GM23338 (cell line): Measurements from ENCODE around the gene PGBD5. TPM values are rescaled to one million over a fixed set of nuclear protein-coding genes. Genes with fewer than 3 reads are reported as not detected.

ENCODE experiments used
- ATAC-seq: fragments of 200-7000 bp; cut with Tn5 transposase; 3 replicates; pipeline ENCODE4 v1.9.1; 2020
- DNase-seq: peaks from one replicate; pipeline ENCODE4 v3.0.0-alpha.2; 2015; ENCODE audit warnings: low spot score
- H2AFZ ChIP-seq: fragments of 200-600 bp; sonication (generic); 2 replicates; pipeline ENCODE4 v1.8.0; 2016; ENCODE audit warnings: antibody characterized with exemption, mild to moderate bottlenecking, moderate library complexity
- H3F3A ChIP-seq: fragments of 200-600 bp; sonication (generic); replicated peaks from 2 replicates; pipeline ENCODE4 v1.8.0; 2017; ENCODE audit warnings: antibody characterized with exemption, mixed run types, low read depth
- H3K27ac ChIP-seq: fragments of 200-600 bp; sonication (generic); 2 replicates; pipeline ENCODE4 v1.6.1; 2016; ENCODE audit warnings: low read depth
- H3K27me3 ChIP-seq: fragments of 200-600 bp; sonication (generic); 2 replicates; pipeline ENCODE4 v1.8.0; 2016; ENCODE audit warnings: mild to moderate bottlenecking, mixed run types, moderate library complexity; ENCODE audit not compliant: insufficient read depth
- H3K36me3 ChIP-seq: fragments of 200-600 bp; sonication (generic); 2 replicates; pipeline ENCODE4 v1.8.0; 2016; ENCODE audit warnings: mild to moderate bottlenecking; ENCODE audit not compliant: insufficient read depth
- H3K4me1 ChIP-seq: fragments of 200-600 bp; sonication (generic); 2 replicates; pipeline ENCODE4 v1.8.0; 2016; ENCODE audit warnings: mild to moderate bottlenecking, moderate library complexity; ENCODE audit not compliant: insufficient read depth
- H3K4me2 ChIP-seq: fragments of 200-600 bp; sonication (generic); 2 replicates; pipeline ENCODE4 v1.7.1; 2017; ENCODE audit warnings: mixed run types
- H3K4me3 ChIP-seq: fragments of 200-600 bp; sonication (generic); 2 replicates; pipeline ENCODE4 v1.6.1; 2016; ENCODE audit warnings: mixed run types
- H3K79me2 ChIP-seq: fragments of 200-600 bp; sonication (generic); replicated peaks from 2 replicates; pipeline ENCODE4 v1.8.0; 2017; ENCODE audit warnings: mild to moderate bottlenecking; ENCODE audit not compliant: insufficient read depth
- H3K9me2 ChIP-seq: fragments of 200-600 bp; sonication (generic); 2 replicates; pipeline ENCODE4 v1.8.0; 2017; ENCODE audit not compliant: insufficient read depth
- H4K20me1 ChIP-seq: fragments of 200-600 bp; sonication (generic); replicated peaks from 2 replicates; pipeline ENCODE4 v1.8.0; 2017; ENCODE audit warnings: mild to moderate bottlenecking; ENCODE audit not compliant: insufficient read depth
- H3K27ac Mint-ChIP-seq: 2 replicates; pipeline ENCODE4 v1.8.0; 2020; ENCODE audit warnings: inconsistent platforms, mild to moderate bottlenecking, moderate library complexity, mixed read lengths
- H3K27me3 Mint-ChIP-seq: 3 replicates; pipeline ENCODE4 v1.8.0; 2022; ENCODE audit warnings: low read depth, mild to moderate bottlenecking, moderate library complexity, mixed read lengths, inconsistent platforms; ENCODE audit not compliant: insufficient read depth, poor library complexity
- H3K36me3 Mint-ChIP-seq: 3 replicates; pipeline ENCODE4 v1.8.0; 2021; ENCODE audit warnings: low read depth, mild to moderate bottlenecking, inconsistent platforms, moderate library complexity, mixed read lengths
- H3K4me1 Mint-ChIP-seq: 3 replicates; pipeline ENCODE4 v1.8.0; 2020; ENCODE audit warnings: mild to moderate bottlenecking, inconsistent platforms, mixed read lengths
- H3K4me3 Mint-ChIP-seq: 3 replicates; pipeline ENCODE4 v1.8.0; 2021; ENCODE audit warnings: moderate library complexity, mild to moderate bottlenecking, inconsistent platforms, mixed read lengths
- H3K9me3 Mint-ChIP-seq: 3 replicates; pipeline ENCODE4 v1.8.0; 2020; ENCODE audit warnings: moderate library complexity, mild to moderate bottlenecking, inconsistent platforms, mixed read lengths
- CREB1 ChIP-seq: fragments of 250-450 bp; sonication (Bioruptor Pico); IDR thresholded peaks from 2 replicates; pipeline ENCODE4 v1.5.0; 2020; ENCODE audit warnings: low read depth, mild to moderate bottlenecking, moderate library complexity
- JUNB ChIP-seq: IDR thresholded peaks from one replicate; pipeline ENCODE4 v1.6.1; 2016; ENCODE audit warnings: antibody characterized with exemption; ENCODE audit not compliant: unreplicated experiment
- NANOG ChIP-seq: IDR thresholded peaks from 2 replicates; pipeline ENCODE4 v1.6.1; 2016; ENCODE audit warnings: antibody characterized with exemption, borderline replicate concordance
- POLR2AphosphoS5 ChIP-seq: IDR thresholded peaks from 2 replicates; pipeline ENCODE4 v1.6.1; 2016; ENCODE audit warnings: antibody characterized with exemption, low read depth
- STAT1 ChIP-seq: IDR thresholded peaks from one replicate; pipeline ENCODE4 v1.6.1; 2016; ENCODE audit warnings: antibody characterized with exemption; ENCODE audit not compliant: unreplicated experiment
- polyA plus RNA-seq: library from polyadenylated mRNA; unstranded; fragments of >200 nt; fragmentation: Nextera tagmentation; extraction: Ambion mirVana; gene quantifications from 2 replicates; pipeline ENCODE4 v1.2.1, GENCODE V29; 2016
- total RNA-seq: library from RNA; depleted of rRNA; stranded (reverse); fragments of >200 nt; shearing (Covaris generic); gene quantifications from 2 replicates; pipeline ENCODE4 v1.2.3, GENCODE V29; 2014
- TF ChIP-seq, protein P1 (sequence below): fragments of 250-450 bp; sonication (Bioruptor Pico); IDR thresholded peaks from 2 replicates; pipeline ENCODE4 v1.5.0; 2020; ENCODE audit warnings: mild to moderate bottlenecking, moderate library complexity
- TF ChIP-seq, protein P2 (sequence below): IDR thresholded peaks from 2 replicates; pipeline ENCODE4 v1.6.1; 2016; ENCODE audit warnings: antibody characterized with exemption

PGBD5 gene
- total and polyA plus RNA-seq, 2 experiments from 2014 or later = 3.4 to 16.6 TPM

DNA sequence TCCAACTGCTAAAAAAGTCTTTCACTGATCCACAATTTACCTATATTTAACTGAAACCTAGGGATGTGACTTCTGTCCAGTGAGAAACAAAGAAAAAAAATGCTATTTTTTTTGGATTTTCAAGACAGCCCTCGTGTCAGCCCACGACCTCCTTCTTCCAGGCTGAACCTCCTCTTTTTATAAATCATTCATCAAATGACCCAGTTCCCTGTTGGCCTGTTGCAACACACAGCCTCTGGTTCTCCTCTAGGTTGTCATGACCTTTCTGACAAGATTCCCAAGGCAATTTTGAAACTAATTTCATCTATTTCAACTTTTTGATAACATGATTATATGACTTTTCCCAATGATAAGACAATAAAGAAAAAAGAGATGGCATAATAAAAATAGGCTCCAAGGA lies 74.6 kb downstream of the PGBD5 start:
- Histone ChIP-seq H3K36me3 (peaks cover 4% of the 10 kb centered on the region; the same call in 1 of the 2 replicates), H3K4me2 (no peak overlapping the region), H3K27ac (no peak overlapping the region), H2AFZ (no peak overlapping the region), H3K4me1 (no peaks in the 10 kb centered on the region), H4K20me1 (no peaks in the 10 kb centered on the region; the same call in 1 of the 2 replicates), H3K27me3 (no peaks in the 10 kb centered on the region), H3F3A (no peaks in the 10 kb centered on the region), H3K4me3 (no peak overlapping the region), H3K79me2 (no peaks in the 10 kb centered on the region), H3K9me2 (no peaks in the 10 kb centered on the region)
- Mint-ChIP-seq H3K9me3 (no peaks in the 10 kb centered on the region), H3K4me3 (no peak overlapping the region), H3K27ac (no peak overlapping the region), H3K36me3 (peaks cover 47% of the 10 kb centered on the region), H3K4me1 (no peaks in the 10 kb centered on the region), H3K27me3 (peaks cover 4% of the 10 kb centered on the region)
- TF ChIP-seq, protein P1, sequence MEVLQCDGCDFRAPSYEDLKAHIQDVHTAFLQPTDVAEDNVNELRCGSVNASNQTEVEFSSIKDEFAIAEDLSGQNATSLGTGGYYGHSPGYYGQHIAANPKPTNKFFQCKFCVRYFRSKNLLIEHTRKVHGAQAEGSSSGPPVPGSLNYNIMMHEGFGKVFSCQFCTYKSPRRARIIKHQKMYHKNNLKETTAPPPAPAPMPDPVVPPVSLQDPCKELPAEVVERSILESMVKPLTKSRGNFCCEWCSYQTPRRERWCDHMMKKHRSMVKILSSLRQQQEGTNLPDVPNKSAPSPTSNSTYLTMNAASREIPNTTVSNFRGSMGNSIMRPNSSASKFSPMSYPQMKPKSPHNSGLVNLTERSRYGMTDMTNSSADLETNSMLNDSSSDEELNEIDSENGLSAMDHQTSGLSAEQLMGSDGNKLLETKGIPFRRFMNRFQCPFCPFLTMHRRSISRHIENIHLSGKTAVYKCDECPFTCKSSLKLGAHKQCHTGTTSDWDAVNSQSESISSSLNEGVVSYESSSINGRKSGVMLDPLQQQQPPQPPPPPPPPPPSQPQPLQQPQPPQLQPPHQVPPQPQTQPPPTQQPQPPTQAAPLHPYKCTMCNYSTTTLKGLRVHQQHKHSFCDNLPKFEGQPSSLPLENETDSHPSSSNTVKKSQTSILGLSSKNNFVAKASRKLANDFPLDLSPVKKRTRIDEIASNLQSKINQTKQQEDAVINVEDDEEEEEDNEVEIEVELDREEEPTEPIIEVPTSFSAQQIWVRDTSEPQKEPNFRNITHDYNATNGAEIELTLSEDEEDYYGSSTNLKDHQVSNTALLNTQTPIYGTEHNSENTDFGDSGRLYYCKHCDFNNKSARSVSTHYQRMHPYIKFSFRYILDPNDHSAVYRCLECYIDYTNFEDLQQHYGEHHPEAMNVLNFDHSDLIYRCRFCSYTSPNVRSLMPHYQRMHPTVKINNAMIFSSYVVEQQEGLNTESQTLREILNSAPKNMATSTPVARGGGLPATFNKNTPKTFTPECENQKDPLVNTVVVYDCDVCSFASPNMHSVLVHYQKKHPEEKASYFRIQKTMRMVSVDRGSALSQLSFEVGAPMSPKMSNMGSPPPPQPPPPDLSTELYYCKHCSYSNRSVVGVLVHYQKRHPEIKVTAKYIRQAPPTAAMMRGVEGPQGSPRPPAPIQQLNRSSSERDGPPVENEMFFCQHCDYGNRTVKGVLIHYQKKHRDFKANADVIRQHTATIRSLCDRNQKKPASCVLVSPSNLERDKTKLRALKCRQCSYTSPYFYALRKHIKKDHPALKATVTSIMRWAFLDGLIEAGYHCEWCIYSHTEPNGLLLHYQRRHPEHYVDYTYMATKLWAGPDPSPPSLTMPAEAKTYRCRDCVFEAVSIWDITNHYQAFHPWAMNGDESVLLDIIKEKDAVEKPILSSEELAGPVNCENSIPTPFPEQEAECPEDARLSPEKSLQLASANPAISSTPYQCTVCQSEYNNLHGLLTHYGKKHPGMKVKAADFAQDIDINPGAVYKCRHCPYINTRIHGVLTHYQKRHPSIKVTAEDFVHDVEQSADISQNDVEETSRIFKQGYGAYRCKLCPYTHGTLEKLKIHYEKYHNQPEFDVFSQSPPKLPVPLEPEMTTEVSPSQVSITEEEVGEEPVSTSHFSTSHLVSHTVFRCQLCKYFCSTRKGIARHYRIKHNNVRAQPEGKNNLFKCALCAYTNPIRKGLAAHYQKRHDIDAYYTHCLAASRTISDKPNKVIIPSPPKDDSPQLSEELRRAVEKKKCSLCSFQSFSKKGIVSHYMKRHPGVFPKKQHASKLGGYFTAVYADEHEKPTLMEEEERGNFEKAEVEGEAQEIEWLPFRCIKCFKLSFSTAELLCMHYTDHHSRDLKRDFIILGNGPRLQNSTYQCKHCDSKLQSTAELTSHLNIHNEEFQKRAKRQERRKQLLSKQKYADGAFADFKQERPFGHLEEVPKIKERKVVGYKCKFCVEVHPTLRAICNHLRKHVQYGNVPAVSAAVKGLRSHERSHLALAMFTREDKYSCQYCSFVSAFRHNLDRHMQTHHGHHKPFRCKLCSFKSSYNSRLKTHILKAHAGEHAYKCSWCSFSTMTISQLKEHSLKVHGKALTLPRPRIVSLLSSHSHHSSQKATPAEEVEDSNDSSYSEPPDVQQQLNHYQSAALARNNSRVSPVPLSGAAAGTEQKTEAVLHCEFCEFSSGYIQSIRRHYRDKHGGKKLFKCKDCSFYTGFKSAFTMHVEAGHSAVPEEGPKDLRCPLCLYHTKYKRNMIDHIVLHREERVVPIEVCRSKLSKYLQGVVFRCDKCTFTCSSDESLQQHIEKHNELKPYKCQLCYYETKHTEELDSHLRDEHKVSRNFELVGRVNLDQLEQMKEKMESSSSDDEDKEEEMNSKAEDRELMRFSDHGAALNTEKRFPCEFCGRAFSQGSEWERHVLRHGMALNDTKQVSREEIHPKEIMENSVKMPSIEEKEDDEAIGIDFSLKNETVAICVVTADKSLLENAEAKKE (CRISPR knock-in tag) = no peak
- TF ChIP-seq CREB1 (no peak), JUNB (no peak)
- no peak for DNase-seq
- ATAC-seq = no peak

DNA sequence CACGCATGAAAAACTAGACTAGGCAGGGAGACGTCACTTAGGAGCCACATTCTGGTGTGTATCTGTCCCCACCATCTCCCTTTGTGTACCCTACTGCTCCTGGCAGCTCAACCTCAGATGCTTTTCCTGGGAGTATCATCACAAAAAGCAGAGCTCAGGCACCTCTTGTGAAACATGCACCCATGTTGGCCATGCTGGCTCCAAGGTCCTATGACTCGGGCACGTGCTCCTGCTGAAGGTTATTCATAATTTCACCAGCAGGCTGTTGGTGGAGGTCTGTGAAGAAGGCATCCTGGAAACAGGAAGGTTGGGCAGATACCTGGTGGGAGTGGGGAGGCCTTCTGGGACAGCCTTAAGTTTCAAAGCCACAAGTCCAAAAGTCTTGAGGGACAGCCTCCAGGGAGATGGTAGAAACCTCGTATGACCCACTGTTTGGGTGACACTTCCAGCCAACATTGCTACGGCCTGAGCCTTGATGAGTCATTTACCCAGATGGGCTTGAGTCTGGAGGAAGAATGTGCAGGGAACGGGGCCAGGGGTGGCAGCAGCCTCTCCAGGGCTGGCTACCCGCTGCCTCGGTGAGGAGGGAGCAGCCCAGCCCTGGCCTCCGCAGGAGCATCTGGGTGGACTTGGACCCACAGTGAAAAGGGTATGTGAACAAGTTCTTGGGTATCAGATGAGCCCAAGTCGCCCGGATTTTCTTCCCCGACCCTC lies 75.8 kb downstream of the PGBD5 start:
- H3K9me3 Mint-ChIP-seq = no peaks in the 10 kb centered on the region
- Histone ChIP-seq H2AFZ (no peak overlapping the region), H3K4me2 (no peak overlapping the region), H3K27me3 (no peaks in the 10 kb centered on the region), H4K20me1 (peaks cover 4% of the 10 kb centered on the region; the same call in 1 of the 2 replicates), H3K36me3 (peaks cover 4% of the 10 kb centered on the region; the same call in 1 of the 2 replicates), H3K79me2 (no peaks in the 10 kb centered on the region), H3K27ac (no peak overlapping the region), H3F3A (no peaks in the 10 kb centered on the region), H3K4me1 (no peaks in the 10 kb centered on the region), H3K4me3 (no peak overlapping the region), H3K9me2 (no peaks in the 10 kb centered on the region)
- H3K27ac Mint-ChIP-seq = no peak overlapping the region
- H3K4me3 Mint-ChIP-seq = no peak overlapping the region
- H3K36me3 Mint-ChIP-seq = peaks cover 39% of the 10 kb centered on the region
- H3K27me3 Mint-ChIP-seq = peaks cover 3% of the 10 kb centered on the region
- DNase-seq (no peak), ATAC-seq (no peak)
- no peaks in the 10 kb centered on the region for H3K4me1 Mint-ChIP-seq
- TF ChIP-seq POLR2AphosphoS5 = no peak
- TF ChIP-seq, protein P2, sequence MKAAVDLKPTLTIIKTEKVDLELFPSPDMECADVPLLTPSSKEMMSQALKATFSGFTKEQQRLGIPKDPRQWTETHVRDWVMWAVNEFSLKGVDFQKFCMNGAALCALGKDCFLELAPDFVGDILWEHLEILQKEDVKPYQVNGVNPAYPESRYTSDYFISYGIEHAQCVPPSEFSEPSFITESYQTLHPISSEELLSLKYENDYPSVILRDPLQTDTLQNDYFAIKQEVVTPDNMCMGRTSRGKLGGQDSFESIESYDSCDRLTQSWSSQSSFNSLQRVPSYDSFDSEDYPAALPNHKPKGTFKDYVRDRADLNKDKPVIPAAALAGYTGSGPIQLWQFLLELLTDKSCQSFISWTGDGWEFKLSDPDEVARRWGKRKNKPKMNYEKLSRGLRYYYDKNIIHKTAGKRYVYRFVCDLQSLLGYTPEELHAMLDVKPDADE = no peak
- TF ChIP-seq STAT1 = no peak
- TF ChIP-seq NANOG = no peak
